Uterus (tissue), 4 donors: ENCODE results near the gene APOM. TPM values are rescaled to one million over a fixed set of nuclear protein-coding genes. Genes with fewer than 3 reads are reported as not detected.
A peak's percentile ranks its signal among the peaks of the same experiment; 100 is the strongest.

Source experiments
- DNase-seq, 2 donors: peaks; one replicate each; pipeline ENCODE4 v3.0.0-alpha.2; 2019 to 2020
- H3K27ac ChIP-seq, 2 donors: fragments of 200-600 bp; sonication (generic); 1 replicate in 1 of 2; 2 replicates in 1 of 2; pipeline ENCODE4 v1.5.1; 2016 to 2018
- H3K27me3 ChIP-seq, 2 donors: fragments of 200-600 bp; sonication (generic); one replicate each; pipeline ENCODE4 v1.5.1; 2018 to 2019; ENCODE audit warnings: control low read depth in 1 of 2
- H3K36me3 ChIP-seq, 2 donors: fragments of 200-600 bp; sonication (generic); one replicate each; pipeline ENCODE4 v1.5.1; 2019; ENCODE audit warnings: control low read depth in 1 of 2
- H3K4me1 ChIP-seq, 2 donors: fragments of 200-600 bp; sonication (generic); one replicate each; pipeline ENCODE4 v1.5.1; 2018 to 2019; ENCODE audit warnings: control low read depth in 1 of 2
- H3K4me3 ChIP-seq, 2 donors: fragments of 200-600 bp; sonication (generic); 1 replicate in 1 of 2; 2 replicates in 1 of 2; pipeline ENCODE4 v1.5.1; 2018 to 2019; ENCODE audit warnings: mild to moderate bottlenecking in 1 of 2
- H3K9me3 ChIP-seq, 2 donors: fragments of 200-600 bp; sonication (generic); one replicate each; pipeline ENCODE4 v1.5.1; 2019; ENCODE audit warnings: control low read depth in 1 of 2
- CTCF ChIP-seq, 4 experiments: fragments of 200-600 bp in 2 of 4; fragments of 450-650 bp in 2 of 4; sonication (generic) in 2 of 4; IDR thresholded peaks; one replicate each; pipeline ENCODE4 v1.5.1; 2016 to 2019; ENCODE audit warnings: antibody characterized with exemption in 4 of 4, mild to moderate bottlenecking in 2 of 4, moderate library complexity in 1 of 4
- POLR2A ChIP-seq, 2 donors: fragments of 450-650 bp; IDR thresholded peaks; one replicate each; pipeline ENCODE4 v1.6.1; 2016; ENCODE audit warnings: antibody characterized with exemption in 2 of 2, mild to moderate bottlenecking in 1 of 2, moderate library complexity in 1 of 2
- intact Hi-C: fragments of 100-400 bp; cut with DNase I; formaldehyde crosslinking; loops from one replicate; pipeline ENCODE4 v1.15.1; 2023; ENCODE audit warnings: low total_unique reads
- total RNA-seq, 4 donors: library from RNA; depleted of rRNA in 3 of 4; stranded (reverse); fragments of >200 nt in 3 of 4; gene quantifications; one replicate each; pipeline versions ENCODE4 v1.1.0 to v1.2.4, GENCODE V29; 2014 to 2023
- donor health status: DM: yes; HTN: yes; CAD: no.

The APOM gene
- total RNA-seq, 4 donors from 2014 or later: 1.9 to 2.9 (median 2.6) TPM; not detected in 1

GRCh38 chr6:31683591-31683990 lies 27.9 kb downstream of the APOM start:
- DNase-seq: no peak
- intact Hi-C loops: loop anchor here (5.0 kb wide), 1 partner anchor 149 kb away; no protein-coding TSS in a partner anchor
- H3K4me3 ChIP-seq: no peak overlapping the region

GRCh38 chr6:31686483-31686882 lies 30.8 kb downstream of the APOM start:
- H3K36me3 ChIP-seq: no peaks in the 10 kb centered on the region
- no peaks in the 10 kb centered on the region for H3K27me3 ChIP-seq
- H3K4me3 ChIP-seq: no peak overlapping the region
- TF ChIP-seq POLR2A (IDR thresholded peaks at IDR 0.05) (no peak), CTCF (IDR thresholded peaks at IDR 0.05) (no peak)
- intact Hi-C loops: no loop called here
- no peaks in the 10 kb centered on the region for H3K9me3 ChIP-seq
- DNase-seq: no peak
- H3K27ac ChIP-seq: no peak overlapping the region
- H3K4me1 ChIP-seq: no peaks in the 10 kb centered on the region

More at GRCh38 chr6:31683591-31683990, 27.9 kb downstream of the APOM start:
- TF ChIP-seq CTCF (IDR thresholded peaks at IDR 0.05) (no peak), POLR2A (IDR thresholded peaks at IDR 0.05) (no peak)
- Histone ChIP-seq H3K27me3 (no peaks in the 10 kb centered on the region), H3K27ac (no peak overlapping the region), H3K36me3 (no peaks in the 10 kb centered on the region), H3K4me1 (peaks cover 0 to 4% of the 10 kb centered on the region in 2 donors), H3K9me3 (no peaks in the 10 kb centered on the region)

GRCh38 chr6:31687321-31687720 lies 31.6 kb downstream of the APOM start:
- no peak for TF ChIP-seq POLR2A (IDR thresholded peaks at IDR 0.05)
- TF ChIP-seq CTCF (IDR thresholded peaks at IDR 0.05): no peak
- H3K4me3 ChIP-seq: no peak overlapping the region
- no peaks in the 10 kb centered on the region for H3K4me1 ChIP-seq
- H3K27ac ChIP-seq: no peak overlapping the region
- DNase-seq: no peak
- H3K9me3 ChIP-seq: no peaks in the 10 kb centered on the region
- H3K27me3 ChIP-seq: no peaks in the 10 kb centered on the region
- intact Hi-C loops: no loop called here
- H3K36me3 ChIP-seq: no peaks in the 10 kb centered on the region

GRCh38 chr6:31687860-31688693 lies 32.4 kb downstream of the APOM start:
- Histone ChIP-seq H3K4me3 (no peak overlapping the region), H3K27ac (no peak overlapping the region), H3K36me3 (no peaks in the 10 kb centered on the region), H3K27me3 (no peaks in the 10 kb centered on the region), H3K4me1 (no peaks in the 10 kb centered on the region), H3K9me3 (no peaks in the 10 kb centered on the region)
- TF ChIP-seq CTCF (IDR thresholded peaks at IDR 0.05): no peak
- TF ChIP-seq POLR2A (IDR thresholded peaks at IDR 0.05): no peak
- intact Hi-C loops: no loop called here
- DNase-seq: no peak

GRCh38 chr6:31689249-31690110 lies 33.8 kb downstream of the APOM start:
- intact Hi-C loops: no loop called here
- H3K36me3 ChIP-seq: no peaks in the 10 kb centered on the region
- no peak overlapping the region for H3K4me3 ChIP-seq
- H3K27ac ChIP-seq: peak overlapping the region; percentile 40 to 44
- TF ChIP-seq POLR2A (IDR thresholded peaks at IDR 0.05): no peak
- TF ChIP-seq CTCF (IDR thresholded peaks at IDR 0.05): no peak
- no peak for DNase-seq
- H3K27me3 ChIP-seq: no peaks in the 10 kb centered on the region
- no peaks in the 10 kb centered on the region for H3K4me1 ChIP-seq
- no peaks in the 10 kb centered on the region for H3K9me3 ChIP-seq
